Endothelial cell of umbilical vein (primary cell): ENCODE data around the gene TRNAU1AP. TPM values are rescaled to one million over a fixed set of nuclear protein-coding genes. Genes with fewer than 3 reads are reported as not detected.

ENCODE experiments used
- BruUV-seq: library from RNA; stranded (reverse); fragments of 400-500 nt; replicated peaks from 2 replicates; lab custom pipeline; 2021; lab: Mats Ljungman, UMichigan
- CTCF ChIA-PET: fragments of 300-600, 350-600 bp; sonication (Branson Sonifier 250); formaldehyde crosslinking; loops from one replicate; lab custom pipeline; 2021; ENCODE audit warnings: antibody characterized with exemption, inconsistent platforms; lab: Charles Lee
- POLR2A ChIA-PET: fragments of 300-600, 350-600 bp; sonication (Branson Sonifier 250); formaldehyde crosslinking; loops from one replicate; lab custom pipeline; 2021; ENCODE audit warnings: antibody characterized with exemption, inconsistent platforms; lab: Charles Lee
- DNase-seq: peaks from one replicate; pipeline ENCODE4 v3.0.0-alpha.2; 2011; ENCODE audit warnings: low read depth, low spot score
- FAIRE-seq: peaks from 2 replicates; lab custom pipeline; 2011; peaks lifted over from hg19 to GRCh38; lab: Jason Lieb, UNC
- H2AFZ ChIP-seq: 2 replicates; pipeline ENCODE4 v1.6.0; 2012; ENCODE audit warnings: low read depth, low read length, control low read depth, inconsistent platforms
- H3K27ac ChIP-seq: 2 replicates; pipeline ENCODE4 v1.5.1; 2011; ENCODE audit warnings: low read depth, mild to moderate bottlenecking, control low read depth, low read length, moderate library complexity; ENCODE audit not compliant: insufficient read depth
- H3K27me3 ChIP-seq, 2 experiments: 2 replicates each; pipeline versions ENCODE4 v1.6.0 to v1.6.1; 2011; ENCODE audit warnings: low read length in 2 of 2, mixed read lengths in 1 of 2; ENCODE audit not compliant: control insufficient read depth in 2 of 2, insufficient read depth in 2 of 2
- H3K36me3 ChIP-seq, 2 experiments: 2 replicates in 1 of 2; 3 replicates in 1 of 2; pipeline ENCODE4 v1.5.1; 2011; ENCODE audit warnings: low read length in 2 of 2, mild to moderate bottlenecking in 1 of 2, moderate library complexity in 1 of 2; ENCODE audit not compliant: control insufficient read depth in 2 of 2, insufficient read depth in 2 of 2; ENCODE audit errors: extremely low read depth in 1 of 2
- H3K4me1 ChIP-seq: 3 replicates; pipeline ENCODE4 v1.5.1; 2011; ENCODE audit warnings: mild to moderate bottlenecking, low read length; ENCODE audit not compliant: control insufficient read depth, insufficient read depth; ENCODE audit errors: extremely low read depth
- H3K4me2 ChIP-seq: 2 replicates; pipeline ENCODE4 v1.6.1; 2011; ENCODE audit warnings: low read length, control low read depth, mixed read lengths; ENCODE audit not compliant: insufficient read depth
- H3K4me3 ChIP-seq, 3 experiments: fragments of 200-600 bp in 1 of 3; sonication (generic), shearing (Covaris generic) in 1 of 3; replicated peaks in 1 of 3; 2 replicates each; pipeline ENCODE4 v1.5.1; 2011 to 2016; ENCODE audit warnings: control low read depth in 3 of 3, low read length in 3 of 3, mild to moderate bottlenecking in 2 of 3, inconsistent platforms in 1 of 3, low read depth in 1 of 3, moderate library complexity in 1 of 3; ENCODE audit not compliant: insufficient read depth in 1 of 3
- H3K79me2 ChIP-seq: 2 replicates; pipeline ENCODE4 v1.6.0; 2012; ENCODE audit warnings: low read length, inconsistent platforms; ENCODE audit not compliant: control insufficient read depth, insufficient read depth
- H3K9ac ChIP-seq: replicated peaks from 2 replicates; pipeline ENCODE3; 2011; ENCODE audit warnings: low read length, control low read depth; ENCODE audit not compliant: insufficient read depth; ENCODE audit errors: extremely low read depth
- H3K9me1 ChIP-seq: replicated peaks from 3 replicates; pipeline ENCODE4 v1.6.0; 2011; ENCODE audit warnings: mild to moderate bottlenecking, low read length; ENCODE audit not compliant: control insufficient read depth, insufficient read depth; ENCODE audit errors: extremely low read depth
- H3K9me3 ChIP-seq: replicated peaks from 2 replicates; pipeline ENCODE4 v1.5.1; 2012; ENCODE audit warnings: low read length, inconsistent platforms; ENCODE audit not compliant: control insufficient read depth, insufficient read depth
- H4K20me1 ChIP-seq: replicated peaks from 2 replicates; pipeline ENCODE3; 2011; ENCODE audit warnings: mild to moderate bottlenecking, low read length; ENCODE audit not compliant: control insufficient read depth, insufficient read depth; ENCODE audit errors: extremely low read depth
- EZH2 ChIP-seq: IDR thresholded peaks from 2 replicates; pipeline ENCODE4 v1.6.1; 2012; ENCODE audit warnings: borderline replicate concordance, low read depth, mild to moderate bottlenecking, moderate library complexity, low read length, inconsistent platforms; ENCODE audit not compliant: severe bottlenecking
- FOS ChIP-seq: IDR thresholded peaks from 2 replicates; pipeline ENCODE4 v1.6.1; 2011; ENCODE audit warnings: mild to moderate bottlenecking, low read length, moderate library complexity, borderline replicate concordance; ENCODE audit not compliant: insufficient read depth
- GATA2 ChIP-seq: IDR thresholded peaks from 2 replicates; pipeline ENCODE4 v1.7.0; 2011; ENCODE audit warnings: low read depth, mild to moderate bottlenecking, moderate library complexity, mixed read lengths, low read length; ENCODE audit not compliant: insufficient read length, insufficient read depth
- JUN ChIP-seq: IDR thresholded peaks from 2 replicates; pipeline ENCODE4 v1.6.1; 2011; ENCODE audit warnings: borderline replicate concordance, low read depth; ENCODE audit not compliant: insufficient read length, insufficient read depth
- MYC ChIP-seq: IDR thresholded peaks from one replicate; pipeline ENCODE4 v1.6.1; 2011; ENCODE audit warnings: mild to moderate bottlenecking, low read depth, low read length
- POLR2A ChIP-seq: IDR thresholded peaks from 2 replicates; pipeline ENCODE4 v1.6.1; 2012; ENCODE audit warnings: low read depth, mild to moderate bottlenecking, control low read depth, low read length
- POLR2AphosphoS5 ChIP-seq: IDR thresholded peaks from 2 replicates; pipeline ENCODE4 v1.6.1; 2012; ENCODE audit warnings: low read depth, mild to moderate bottlenecking, control low read depth, low read length, moderate library complexity; ENCODE audit not compliant: insufficient read depth
- dilution Hi-C: fragments of 300-500 bp; cut with MboI; formaldehyde crosslinking; loops from one replicate; pipeline ENCODE4 v1.15.0; 2019; ENCODE audit warnings: low sequenced_read_pairs; ENCODE audit not compliant: extremely low pct_ligation_motif_present
- intact Hi-C: fragments of 100-400 bp; cut with micrococcal nuclease; formaldehyde crosslinking; loops from one replicate; pipeline ENCODE4 v1.10.0; 2022
- polyA plus RNA-seq, 4 experiments: library from polyadenylated mRNA; depleted of rRNA in 3 of 4; stranded (reverse) in 3 of 4; unstranded in 1 of 4; fragments of >200 nt; gene quantifications; 2 replicates each; pipeline versions ENCODE4 v1.2.1 to v1.2.3, GENCODE V29; 2011 to 2012; ENCODE audit warnings: missing spikeins in 1 of 4
- total RNA-seq: library from RNA; stranded (reverse); gene quantifications from 2 replicates; pipeline ENCODE4 v1.2.3, GENCODE V29; 2021
- TF ChIP-seq, protein P1 (sequence below), 2 donors: IDR thresholded peaks; 1 replicate in 1 of 2; 2 replicates in 1 of 2; pipeline ENCODE4 v1.5.1; 2011; ENCODE audit warnings: low read length in 2 of 2, mild to moderate bottlenecking in 2 of 2, moderate library complexity in 2 of 2, control low read depth in 1 of 2, inconsistent platforms in 1 of 2, low read depth in 1 of 2; ENCODE audit not compliant: insufficient read depth in 1 of 2; ENCODE audit errors: extremely low read depth in 1 of 2
- TF ChIP-seq, protein P2 (sequence below): IDR thresholded peaks from 2 replicates; pipeline ENCODE4 v1.6.1; 2011; ENCODE audit not compliant: insufficient read depth, insufficient read length

TRNAU1AP gene
- total and polyA plus RNA-seq, 2 donors (not counting 3 experiments of a cell fraction or from before 2014, with no cell fraction given) = 32.7 to 46.2 TPM

- dilution Hi-C loops = no loop called here
- no peak overlapping the region for H3K4me2 ChIP-seq
- no peak overlapping the region for H3K27ac ChIP-seq
- H3K4me3 ChIP-seq = no peak overlapping the region
- H2AFZ ChIP-seq = no peak overlapping the region
- no peaks in the 10 kb centered on the region for H3K4me1 ChIP-seq
- no peaks in the 10 kb centered on the region for H3K9me1 ChIP-seq
- H3K9me3 ChIP-seq = no peaks in the 10 kb centered on the region
- intact Hi-C loops = no loop called here
- TF ChIP-seq, protein P1, sequence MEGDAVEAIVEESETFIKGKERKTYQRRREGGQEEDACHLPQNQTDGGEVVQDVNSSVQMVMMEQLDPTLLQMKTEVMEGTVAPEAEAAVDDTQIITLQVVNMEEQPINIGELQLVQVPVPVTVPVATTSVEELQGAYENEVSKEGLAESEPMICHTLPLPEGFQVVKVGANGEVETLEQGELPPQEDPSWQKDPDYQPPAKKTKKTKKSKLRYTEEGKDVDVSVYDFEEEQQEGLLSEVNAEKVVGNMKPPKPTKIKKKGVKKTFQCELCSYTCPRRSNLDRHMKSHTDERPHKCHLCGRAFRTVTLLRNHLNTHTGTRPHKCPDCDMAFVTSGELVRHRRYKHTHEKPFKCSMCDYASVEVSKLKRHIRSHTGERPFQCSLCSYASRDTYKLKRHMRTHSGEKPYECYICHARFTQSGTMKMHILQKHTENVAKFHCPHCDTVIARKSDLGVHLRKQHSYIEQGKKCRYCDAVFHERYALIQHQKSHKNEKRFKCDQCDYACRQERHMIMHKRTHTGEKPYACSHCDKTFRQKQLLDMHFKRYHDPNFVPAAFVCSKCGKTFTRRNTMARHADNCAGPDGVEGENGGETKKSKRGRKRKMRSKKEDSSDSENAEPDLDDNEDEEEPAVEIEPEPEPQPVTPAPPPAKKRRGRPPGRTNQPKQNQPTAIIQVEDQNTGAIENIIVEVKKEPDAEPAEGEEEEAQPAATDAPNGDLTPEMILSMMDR (IDR thresholded peaks at IDR 0.05; ENCODE audit: extremely low read depth in 1 of 2, insufficient read depth in 1 of 2, low read depth in 1 of 2, low read length in 2 of 2) = no peak
- TF ChIP-seq POLR2A (no peak), MYC (no peak), JUN (no peak), GATA2 (no peak)
- peaks cover 25% of the 10 kb centered on the region for H3K79me2 ChIP-seq
- FAIRE-seq = no peak
- no peaks in the 10 kb centered on the region for H4K20me1 ChIP-seq
- no peak overlapping the region for H3K9ac ChIP-seq
- no TSS peak for BruUV-seq
- DNase-seq = no peak
- ChIA-PET CTCF (interaction anchor here (1.0 kb wide), 1 partner anchor 10 kb away, joined by 3 read pairs; no protein-coding TSS in a partner anchor), POLR2A (no interaction called here)
- H3K27me3 ChIP-seq = no peaks in the 10 kb centered on the region
- H3K36me3 ChIP-seq = peaks cover 9 to 17% of the 10 kb centered on the region in 2 experiments
Measured at GRCh38 chr1:28530456-28530855, 22.4 kb upstream of the TRNAU1AP start.

DNA sequence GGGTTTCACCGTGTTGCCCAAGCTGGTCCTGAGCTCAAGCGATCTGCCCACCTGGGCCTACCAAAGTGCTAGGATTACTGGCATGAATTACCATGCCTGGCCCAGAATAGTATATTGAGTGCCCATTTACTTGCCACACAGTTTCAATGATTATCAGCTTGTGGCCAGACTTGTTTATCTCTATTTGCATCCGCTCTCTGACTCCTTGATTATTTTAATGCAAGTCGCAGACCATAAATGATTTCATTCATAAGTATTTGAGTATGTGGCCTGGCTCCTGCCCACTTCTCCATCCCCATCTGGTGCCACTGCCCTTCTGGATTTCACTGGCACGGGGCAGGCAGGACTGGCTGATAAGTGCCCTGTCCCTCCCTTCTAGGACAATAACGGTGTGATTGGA lies 18.2 kb upstream of the TRNAU1AP start:
- BruUV-seq = no TSS peak
- ChIA-PET POLR2A (no interaction called here), CTCF (interaction anchor here (0.6 kb wide), 1 partner anchor 16 kb away, joined by 5 read pairs; no protein-coding TSS in a partner anchor)
- Histone ChIP-seq H3K4me3 (no peak overlapping the region), H3K27me3 (no peaks in the 10 kb centered on the region), H3K27ac (no peak overlapping the region), H4K20me1 (no peaks in the 10 kb centered on the region), H3K79me2 (peaks cover under 1% of the 10 kb centered on the region), H3K9me1 (no peaks in the 10 kb centered on the region), H3K36me3 (peaks cover 23 to 32% of the 10 kb centered on the region in 2 experiments), H3K4me2 (no peak overlapping the region), H3K9ac (no peak overlapping the region), H3K4me1 (no peaks in the 10 kb centered on the region), H3K9me3 (no peaks in the 10 kb centered on the region), H2AFZ (no peak overlapping the region)
- TF ChIP-seq EZH2 (no peak), GATA2 (no peak), JUN (no peak), POLR2AphosphoS5 (no peak), POLR2A (no peak), MYC (no peak), FOS (no peak)
- TF ChIP-seq, protein P1 (IDR thresholded peaks at IDR 0.05; ENCODE audit: extremely low read depth in 1 of 2, insufficient read depth in 1 of 2, low read depth in 1 of 2, low read length in 2 of 2) = no peak
- TF ChIP-seq, protein P2, sequence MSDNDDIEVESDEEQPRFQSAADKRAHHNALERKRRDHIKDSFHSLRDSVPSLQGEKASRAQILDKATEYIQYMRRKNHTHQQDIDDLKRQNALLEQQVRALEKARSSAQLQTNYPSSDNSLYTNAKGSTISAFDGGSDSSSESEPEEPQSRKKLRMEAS = no peak
- intact Hi-C loops (no loop called here), dilution Hi-C loops (no loop called here)
- no peak for DNase-seq
- no peak for FAIRE-seq
